Peyer's patch (tissue), 4 donors: ENCODE measurements around the gene OR2D3. TPM values are rescaled to one million over a fixed set of nuclear protein-coding genes. Genes with fewer than 3 reads are reported as not detected.
"Not testable (repeated sequence)": the region's sequence is repeated elsewhere in the genome, so short reads cannot be mapped to it uniquely, and the experiment has no call there.

Experiments used
- DNase-seq, 3 donors: peaks; one replicate each; pipeline ENCODE4 v3.0.0-alpha.2; 2017 to 2019
- H3K27ac ChIP-seq, 4 donors: fragments of 200-600 bp; sonication (generic); one replicate each; pipeline ENCODE4 v1.5.1; 2016 to 2019
- H3K27me3 ChIP-seq, 2 donors: fragments of 200-600 bp; sonication (generic); one replicate each; pipeline ENCODE4 v1.5.1; 2019
- H3K36me3 ChIP-seq, 3 donors: fragments of 200-600 bp; sonication (generic); one replicate each; pipeline ENCODE4 v1.5.1; 2016 to 2019
- H3K4me1 ChIP-seq, 4 donors: fragments of 200-600 bp; sonication (generic); one replicate each; pipeline ENCODE4 v1.5.1; 2016 to 2019
- H3K4me3 ChIP-seq, 4 donors: fragments of 200-600 bp; sonication (generic); 1 replicate in 3 of 4; 2 replicates in 1 of 4; pipeline ENCODE4 v1.5.1; 2016 to 2019; ENCODE audit warnings: mild to moderate bottlenecking in 1 of 4
- H3K9me3 ChIP-seq, 4 donors: fragments of 200-600 bp; sonication (generic); one replicate each; pipeline ENCODE4 v1.5.1; 2016 to 2019; ENCODE audit warnings: mild to moderate bottlenecking in 1 of 4
- CTCF ChIP-seq, 6 experiments: fragments of 450-650 bp in 4 of 6; fragments of 200-600 bp in 2 of 6; sonication (generic) in 1 of 6; IDR thresholded peaks; one replicate each; pipeline ENCODE4 v1.5.1; 2017 to 2019; ENCODE audit warnings: antibody characterized with exemption in 6 of 6, mild to moderate bottlenecking in 3 of 6, moderate library complexity in 1 of 6
- POLR2A ChIP-seq, 2 donors: fragments of 450-650 bp; IDR thresholded peaks; one replicate each; pipeline ENCODE4 v1.5.1; 2017; ENCODE audit warnings: antibody characterized with exemption in 2 of 2, mild to moderate bottlenecking in 2 of 2, moderate library complexity in 2 of 2
- total RNA-seq, 4 donors: library from RNA; depleted of rRNA; stranded (reverse); fragments of >200 nt; gene quantifications; one replicate each; pipeline ENCODE4 v1.1.0, GENCODE V29; 2016

Gene OR2D3
- not detected for total RNA-seq

GRCh38 chr11:6920702-6921101 lies at the start of gene OR2D3:
Gene OR2D3, plus strand, starts transcription at chr11:6921002. Its CDS starts 0 bp downstream, at chr11:6921002.
- Histone ChIP-seq H3K36me3 (no peaks in the 10 kb centered on the region), H3K9me3 (no peaks in the 10 kb centered on the region), H3K4me1 (no peaks in the 10 kb centered on the region), H3K4me3 (no peak within 1 kb of the TSS), H3K27me3 (no peaks in the 10 kb centered on the region), H3K27ac (no peak within 1 kb of the TSS)
- no peak for DNase-seq
- TF ChIP-seq CTCF (IDR thresholded peaks at IDR 0.05), result no peak
- TF ChIP-seq POLR2A (IDR thresholded peaks at IDR 0.05), result no peak

GRCh38 chr11:6871278-6871677 lies 49.5 kb upstream of the OR2D3 start:
- no peak for DNase-seq
- no peaks in the 10 kb centered on the region for H3K9me3 ChIP-seq
- no peak for TF ChIP-seq CTCF (IDR thresholded peaks at IDR 0.05)
- TF ChIP-seq POLR2A (IDR thresholded peaks at IDR 0.05), result no peak
- H3K36me3 ChIP-seq, result no peaks in the 10 kb centered on the region
- no peak overlapping the region for H3K27ac ChIP-seq
- no peak overlapping the region for H3K4me3 ChIP-seq
- H3K27me3 ChIP-seq, result no peaks in the 10 kb centered on the region
- H3K4me1 ChIP-seq, result no peaks in the 10 kb centered on the region

GRCh38 chr11:6875761-6876160 lies 45.0 kb upstream of the OR2D3 start:
- H3K27me3 ChIP-seq, result no peaks in the 10 kb centered on the region
- no peak overlapping the region for H3K4me3 ChIP-seq
- H3K4me1 ChIP-seq, result no peaks in the 10 kb centered on the region

GRCh38 chr11:6876325-6876724 lies 44.5 kb upstream of the OR2D3 start, which contains the start of gene OR10A4:
Gene OR10A4, plus strand, starts transcription at chr11:6876625. Its CDS starts 23 bp downstream, at chr11:6876648.
- H3K36me3 ChIP-seq, result no peaks in the 10 kb centered on the region
- no peaks in the 10 kb centered on the region for H3K4me1 ChIP-seq
- H3K27me3 ChIP-seq, result no peaks in the 10 kb centered on the region
- TF ChIP-seq CTCF (IDR thresholded peaks at IDR 0.05) (no peak), POLR2A (IDR thresholded peaks at IDR 0.05) (no peak)
- H3K27ac ChIP-seq, result no peak within 1 kb of the TSS
- no peak within 1 kb of the TSS for H3K4me3 ChIP-seq
- DNase-seq, result no peak
- H3K9me3 ChIP-seq, result no peaks in the 10 kb centered on the region

More at GRCh38 chr11:6875761-6876160, 45.0 kb upstream of the OR2D3 start:
- no peak for DNase-seq
- TF ChIP-seq POLR2A (IDR thresholded peaks at IDR 0.05), result no peak
- no peak for TF ChIP-seq CTCF (IDR thresholded peaks at IDR 0.05)
- Histone ChIP-seq H3K27ac (no peak overlapping the region), H3K9me3 (no peaks in the 10 kb centered on the region), H3K36me3 (no peaks in the 10 kb centered on the region)

- H3K4me1 ChIP-seq, result no peaks in the 10 kb centered on the region
- no peak for DNase-seq
- H3K27me3 ChIP-seq, result no peaks in the 10 kb centered on the region
- H3K27ac ChIP-seq, result no peak overlapping the region
- no peak overlapping the region for H3K4me3 ChIP-seq
- TF ChIP-seq POLR2A (IDR thresholded peaks at IDR 0.05), result no peak
- no peak for TF ChIP-seq CTCF (IDR thresholded peaks at IDR 0.05)
- H3K9me3 ChIP-seq, result no peaks in the 10 kb centered on the region
- H3K36me3 ChIP-seq, result no peaks in the 10 kb centered on the region
Measured at GRCh38 chr11:6876914-6877313, 43.9 kb upstream of the OR2D3 start.

GRCh38 chr11:6882751-6883150 lies 38.1 kb upstream of the OR2D3 start:
- TF ChIP-seq POLR2A (IDR thresholded peaks at IDR 0.05) (no peak), CTCF (IDR thresholded peaks at IDR 0.05) (no peak)
- no peaks in the 10 kb centered on the region for H3K27me3 ChIP-seq
- H3K4me1 ChIP-seq, result no peaks in the 10 kb centered on the region
- H3K4me3 ChIP-seq, result no peak overlapping the region
- DNase-seq, result no peak
- H3K9me3 ChIP-seq, result no peaks in the 10 kb centered on the region
- no peaks in the 10 kb centered on the region for H3K36me3 ChIP-seq
- no peak overlapping the region for H3K27ac ChIP-seq

GRCh38 chr11:6887711-6888110 lies 33.1 kb upstream of the OR2D3 start:
- H3K4me1 ChIP-seq, H3K36me3 ChIP-seq, H3K27me3 ChIP-seq, H3K4me3 ChIP-seq, H3K9me3 ChIP-seq, DNase-seq, H3K27ac ChIP-seq: not testable (repeated sequence)
